Endothelial cell of umbilical vein (primary cell): ENCODE measurements around the gene TIMELESS.

ENCODE experiments used
- EZH2 ChIP-seq: IDR thresholded peaks from 2 replicates; pipeline ENCODE4 v1.6.1; 2012; ENCODE audit warnings: borderline replicate concordance, low read depth, mild to moderate bottlenecking, moderate library complexity, low read length, inconsistent platforms; ENCODE audit not compliant: severe bottlenecking
- JUN ChIP-seq: IDR thresholded peaks from 2 replicates; pipeline ENCODE4 v1.6.1; 2011; ENCODE audit warnings: borderline replicate concordance, low read depth; ENCODE audit not compliant: insufficient read length, insufficient read depth
- POLR2A ChIP-seq: IDR thresholded peaks from 2 replicates; pipeline ENCODE4 v1.6.1; 2012; ENCODE audit warnings: low read depth, mild to moderate bottlenecking, control low read depth, low read length
- TF ChIP-seq, protein P1 (sequence below), 2 donors: IDR thresholded peaks; 1 replicate in 1 of 2; 2 replicates in 1 of 2; pipeline ENCODE4 v1.5.1; 2011; ENCODE audit warnings: low read length in 2 of 2, mild to moderate bottlenecking in 2 of 2, moderate library complexity in 2 of 2, control low read depth in 1 of 2, inconsistent platforms in 1 of 2, low read depth in 1 of 2; ENCODE audit not compliant: insufficient read depth in 1 of 2; ENCODE audit errors: extremely low read depth in 1 of 2

- no peak for TF ChIP-seq JUN
- TF ChIP-seq, protein P1, sequence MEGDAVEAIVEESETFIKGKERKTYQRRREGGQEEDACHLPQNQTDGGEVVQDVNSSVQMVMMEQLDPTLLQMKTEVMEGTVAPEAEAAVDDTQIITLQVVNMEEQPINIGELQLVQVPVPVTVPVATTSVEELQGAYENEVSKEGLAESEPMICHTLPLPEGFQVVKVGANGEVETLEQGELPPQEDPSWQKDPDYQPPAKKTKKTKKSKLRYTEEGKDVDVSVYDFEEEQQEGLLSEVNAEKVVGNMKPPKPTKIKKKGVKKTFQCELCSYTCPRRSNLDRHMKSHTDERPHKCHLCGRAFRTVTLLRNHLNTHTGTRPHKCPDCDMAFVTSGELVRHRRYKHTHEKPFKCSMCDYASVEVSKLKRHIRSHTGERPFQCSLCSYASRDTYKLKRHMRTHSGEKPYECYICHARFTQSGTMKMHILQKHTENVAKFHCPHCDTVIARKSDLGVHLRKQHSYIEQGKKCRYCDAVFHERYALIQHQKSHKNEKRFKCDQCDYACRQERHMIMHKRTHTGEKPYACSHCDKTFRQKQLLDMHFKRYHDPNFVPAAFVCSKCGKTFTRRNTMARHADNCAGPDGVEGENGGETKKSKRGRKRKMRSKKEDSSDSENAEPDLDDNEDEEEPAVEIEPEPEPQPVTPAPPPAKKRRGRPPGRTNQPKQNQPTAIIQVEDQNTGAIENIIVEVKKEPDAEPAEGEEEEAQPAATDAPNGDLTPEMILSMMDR (IDR thresholded peaks at IDR 0.05; ENCODE audit: extremely low read depth in 1 of 2, insufficient read depth in 1 of 2, low read depth in 1 of 2, low read length in 2 of 2): peak; percentile 8 to 14
- peak; percentile 97 for TF ChIP-seq POLR2A
- TF ChIP-seq EZH2: no peak
These were observed 19.2 kb upstream of the TIMELESS start, which contains the start of gene SPRYD4 for GRCh38 chr12:56468216-56469006.
